Measurements from ENCODE around the gene LY9.

DNA sequence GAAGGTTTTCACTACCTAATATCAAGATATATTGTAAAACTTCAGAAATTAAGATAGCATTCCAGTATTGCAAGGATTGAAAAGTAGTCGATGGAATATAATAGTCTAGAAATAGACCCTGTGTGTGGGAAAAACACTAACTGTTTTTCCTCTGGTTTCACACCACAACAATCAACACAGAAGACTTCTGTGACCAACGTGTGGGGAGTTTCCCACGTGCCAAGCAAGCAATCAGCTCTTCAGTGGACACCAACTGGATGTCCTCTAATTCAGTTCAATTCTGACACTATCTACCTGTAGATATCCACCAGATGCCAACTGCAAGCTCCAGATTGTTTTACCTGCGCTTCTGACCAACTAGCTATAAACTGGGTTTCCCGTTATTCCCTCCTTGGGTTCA lies 54.6 kb downstream of the LY9 start:
- no peak for TF ChIP-seq CTCF (IDR thresholded peaks at IDR 0.05)
- no peak for TF ChIP-seq POLR2A (IDR thresholded peaks at IDR 0.05)
